GM18858 (cell line): Measurements from ENCODE around the gene TRPC4AP.

Source experiments
- ATAC-seq: cut with Tn5 transposase; IDR thresholded peaks from one replicate; pipeline ENCODE4 v1.9.1; 2021; ENCODE audit not compliant: unreplicated experiment

The TRPC4AP gene

GRCh38 chr20:34974246-34974645 is 118.4 kb downstream of the TRPC4AP start:
- no peak for ATAC-seq

- ATAC-seq, result no peak
Measured at GRCh38 chr20:34971561-34972235, 120.9 kb downstream of the TRPC4AP start.

- no peak for ATAC-seq
Measured at GRCh38 chr20:34970846-34971560, 121.6 kb downstream of the TRPC4AP start.

- no peak for ATAC-seq
Measured at GRCh38 chr20:34970193-34970840, 122.3 kb downstream of the TRPC4AP start.

GRCh38 chr20:34968042-34968775 is 124.4 kb downstream of the TRPC4AP start:
- ATAC-seq, result no peak

GRCh38 chr20:34967421-34967820 is 125.2 kb downstream of the TRPC4AP start:
- ATAC-seq, result no peak

GRCh38 chr20:34965051-34965450 is 127.6 kb downstream of the TRPC4AP start:
- no peak for ATAC-seq

GRCh38 chr20:34964486-34964885 is 128.1 kb downstream of the TRPC4AP start:
- ATAC-seq, result no peak

GRCh38 chr20:34956751-34957472 is 135.7 kb downstream of the TRPC4AP start:
- no peak for ATAC-seq

GRCh38 chr20:34956041-34956458 is 136.6 kb downstream of the TRPC4AP start:
- no peak for ATAC-seq

GRCh38 chr20:34955231-34956040 is 137.2 kb downstream of the TRPC4AP start, which contains the start of the genes GSS and MYH7B:
Gene GSS, minus strand, starts transcription at chr20:34955806. Its CDS starts 3,954 bp downstream, at chr20:34951852.
Gene MYH7B, plus strand, starts transcription at chr20:34955868. Its CDS starts 22,138 bp downstream, at chr20:34978006.
- peak; percentile 72 for ATAC-seq

- ATAC-seq, result no peak
Measured at GRCh38 chr20:34954904-34955230, 137.7 kb downstream of the TRPC4AP start.

- no peak for ATAC-seq
Measured at GRCh38 chr20:34953960-34954359, 138.6 kb downstream of the TRPC4AP start.

GRCh38 chr20:34952671-34953070 is 139.9 kb downstream of the TRPC4AP start:
- ATAC-seq, result no peak
